Spleen (tissue), 11 donors: ENCODE measurements around the gene CITED4. TPM values are rescaled to one million over a fixed set of nuclear protein-coding genes. Genes with fewer than 3 reads are reported as not detected.

Source experiments
- DNase-seq: peaks from one replicate; pipeline ENCODE4 v3.0.0-alpha.2; 2020
- H3K27ac ChIP-seq, 8 donors: fragments of 200-600 bp; sonication (generic) in 7 of 8; 1 replicate in 4 of 8; 2 replicates in 4 of 8; pipeline versions ENCODE4 v1.5.0 to v1.8.0; 2016 to 2021; ENCODE audit warnings: inconsistent platforms in 4 of 8, mild to moderate bottlenecking in 4 of 8, moderate library complexity in 1 of 8
- H3K27me3 ChIP-seq, 7 donors: fragments of 200-600 bp; sonication (generic) in 6 of 7; replicated peaks in 1 of 7; 1 replicate in 4 of 7; 2 replicates in 3 of 7; pipeline versions ENCODE4 v1.5.0 to v1.8.0; 2016 to 2021; ENCODE audit warnings: inconsistent platforms in 3 of 7, mild to moderate bottlenecking in 1 of 7
- H3K36me3 ChIP-seq, 6 donors: fragments of 200-600 bp; sonication (generic) in 5 of 6; 1 replicate in 4 of 6; 2 replicates in 2 of 6; pipeline versions ENCODE4 v1.5.0 to v1.8.0; 2016 to 2021; ENCODE audit warnings: inconsistent platforms in 2 of 6
- H3K4me1 ChIP-seq, 6 donors: fragments of 200-600 bp; sonication (generic) in 5 of 6; 1 replicate in 3 of 6; 2 replicates in 3 of 6; pipeline versions ENCODE4 v1.5.0 to v1.8.0; 2016 to 2021; ENCODE audit warnings: inconsistent platforms in 3 of 6
- H3K4me3 ChIP-seq, 8 donors: fragments of 200-600 bp; sonication (generic) in 7 of 8; 1 replicate in 4 of 8; 2 replicates in 4 of 8; pipeline versions ENCODE4 v1.5.0 to v1.8.0; 2016 to 2021; ENCODE audit warnings: inconsistent platforms in 4 of 8, mild to moderate bottlenecking in 4 of 8, moderate library complexity in 2 of 8
- H3K9me3 ChIP-seq, 8 donors: fragments of 200-600 bp; sonication (generic) in 7 of 8; 1 replicate in 4 of 8; 2 replicates in 4 of 8; pipeline versions ENCODE4 v1.5.0 to v1.8.0; 2016 to 2021; ENCODE audit warnings: inconsistent platforms in 4 of 8
- POLR2A ChIP-seq, 3 donors: fragments of 450-650 bp; IDR thresholded peaks; one replicate each; pipeline ENCODE4 v1.5.1; 2017; ENCODE audit warnings: antibody characterized with exemption in 3 of 3, mild to moderate bottlenecking in 1 of 3
- POLR2AphosphoS5 ChIP-seq, 3 donors: sonication (generic); formaldehyde crosslinking; IDR thresholded peaks; one replicate each; pipeline ENCODE4 v1.5.1; 2017; ENCODE audit warnings: antibody characterized with exemption in 3 of 3
- WGBS, 5 donors: extraction: QIAGEN DNeasy Blood & Tissue Kit in 3 of 5; methylation state at CpG; one replicate each; pipeline versions ENCODE4 v1.1.5 to v1.1.7; 2013 to 2018; 5-methylcytosine and 5-hydroxymethylcytosine counted together
- intact Hi-C: fragments of 100-400 bp; cut with DNase I; formaldehyde crosslinking; loops from one replicate; pipeline ENCODE4 v1.15.0; 2023; ENCODE audit warnings: low total_unique reads
- polyA plus RNA-seq, 3 donors: library from polyadenylated mRNA; stranded (reverse); fragments of 200-250 nt; gene quantifications; one replicate each; pipeline ENCODE4 v1.2.1, GENCODE V29; 2013
- total RNA-seq, 7 donors: library from RNA; depleted of rRNA in 3 of 7; stranded (reverse); fragments of >200 nt in 3 of 7; fragmentation: NEBNext Ultra II Directional in 4 of 7; extraction: Animal tissue kit (Norgen Biotek cat#: 25700) in 4 of 7; gene quantifications; one replicate each; pipeline versions ENCODE4 v1.1.0 to v1.2.1, GENCODE V29; 2016 to 2021
- TF ChIP-seq, protein P1 (sequence below), 11 experiments: fragments of 200-600 bp in 7 of 11; fragments of 450-650 bp in 4 of 11; sonication (generic) in 4 of 11; IDR thresholded peaks in 8 of 11; conservative IDR thresholded peaks in 3 of 11; 1 replicate in 7 of 11; 2 replicates in 4 of 11; pipeline versions ENCODE4 v1.4.0 to v1.8.0; 2016 to 2021; ENCODE audit warnings: antibody characterized with exemption in 11 of 11, inconsistent platforms in 4 of 11, mild to moderate bottlenecking in 1 of 11
- donor health status: healthy with polysubstance abuse.
- donor health status: DM: no; HTN: no; CAD: no; lungs with moderate emphysema.
- donor health status: DM: no; HTN: no; CAD: no.
- donor health status: Bipolar disorder and iron deficiency.
- donor health status: healthy.
- donor health status: DM: no; HTN: no; CAD: no.
- donor health status: DM: yes; HTN: yes; CAD: no.

Gene CITED4
- total and polyA plus RNA-seq, 10 donors: 10.0 to 98.8 (median 46.8) TPM

DNA sequence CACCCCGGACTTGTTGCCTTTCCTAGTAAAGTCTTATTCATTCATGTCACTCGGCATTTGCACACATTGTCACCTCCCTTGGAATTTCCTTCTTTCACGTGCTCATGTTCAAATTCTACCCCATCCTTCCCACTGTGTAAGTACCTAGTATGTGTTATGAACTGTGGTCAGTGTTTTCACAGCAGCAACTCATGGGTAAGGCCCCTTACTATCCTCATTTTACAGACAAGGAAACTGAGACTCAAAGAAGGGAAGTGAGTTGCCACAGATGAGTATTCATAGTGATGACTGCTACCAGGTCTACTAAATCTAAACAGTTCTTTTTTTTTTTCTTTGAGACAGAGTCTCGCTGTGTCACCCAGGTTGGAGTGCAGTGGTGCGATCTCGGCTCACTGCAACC lies 10.5 kb downstream of the CITED4 start:
- WGBS, 5 donors: 61 to 93% (median 77%) methylated on average over 6 of the region's 6 CpGs
- H3K9me3 ChIP-seq: no peaks in the 10 kb centered on the region
- intact Hi-C loops: loop anchor here (2.0 kb wide), 1 partner anchor 239 kb away; no protein-coding TSS in a partner anchor
- H3K27me3 ChIP-seq: no peaks in the 10 kb centered on the region
- H3K27ac ChIP-seq: no peak overlapping the region
- no peaks in the 10 kb centered on the region for H3K36me3 ChIP-seq
- TF ChIP-seq POLR2A (IDR thresholded peaks at IDR 0.05): no peak
- TF ChIP-seq, protein P1, sequence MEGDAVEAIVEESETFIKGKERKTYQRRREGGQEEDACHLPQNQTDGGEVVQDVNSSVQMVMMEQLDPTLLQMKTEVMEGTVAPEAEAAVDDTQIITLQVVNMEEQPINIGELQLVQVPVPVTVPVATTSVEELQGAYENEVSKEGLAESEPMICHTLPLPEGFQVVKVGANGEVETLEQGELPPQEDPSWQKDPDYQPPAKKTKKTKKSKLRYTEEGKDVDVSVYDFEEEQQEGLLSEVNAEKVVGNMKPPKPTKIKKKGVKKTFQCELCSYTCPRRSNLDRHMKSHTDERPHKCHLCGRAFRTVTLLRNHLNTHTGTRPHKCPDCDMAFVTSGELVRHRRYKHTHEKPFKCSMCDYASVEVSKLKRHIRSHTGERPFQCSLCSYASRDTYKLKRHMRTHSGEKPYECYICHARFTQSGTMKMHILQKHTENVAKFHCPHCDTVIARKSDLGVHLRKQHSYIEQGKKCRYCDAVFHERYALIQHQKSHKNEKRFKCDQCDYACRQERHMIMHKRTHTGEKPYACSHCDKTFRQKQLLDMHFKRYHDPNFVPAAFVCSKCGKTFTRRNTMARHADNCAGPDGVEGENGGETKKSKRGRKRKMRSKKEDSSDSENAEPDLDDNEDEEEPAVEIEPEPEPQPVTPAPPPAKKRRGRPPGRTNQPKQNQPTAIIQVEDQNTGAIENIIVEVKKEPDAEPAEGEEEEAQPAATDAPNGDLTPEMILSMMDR (IDR thresholded peaks at IDR 0.05 in 8 of 11, conservative IDR thresholded peaks at IDR 0.05 in 3 of 11): no peak
- no peak for TF ChIP-seq POLR2AphosphoS5 (IDR thresholded peaks at IDR 0.05)
- no peak overlapping the region for H3K4me3 ChIP-seq
- peaks cover 0 to 21% (median 11%) of the 10 kb centered on the region in 6 donors for H3K4me1 ChIP-seq
- no peak for DNase-seq

DNA sequence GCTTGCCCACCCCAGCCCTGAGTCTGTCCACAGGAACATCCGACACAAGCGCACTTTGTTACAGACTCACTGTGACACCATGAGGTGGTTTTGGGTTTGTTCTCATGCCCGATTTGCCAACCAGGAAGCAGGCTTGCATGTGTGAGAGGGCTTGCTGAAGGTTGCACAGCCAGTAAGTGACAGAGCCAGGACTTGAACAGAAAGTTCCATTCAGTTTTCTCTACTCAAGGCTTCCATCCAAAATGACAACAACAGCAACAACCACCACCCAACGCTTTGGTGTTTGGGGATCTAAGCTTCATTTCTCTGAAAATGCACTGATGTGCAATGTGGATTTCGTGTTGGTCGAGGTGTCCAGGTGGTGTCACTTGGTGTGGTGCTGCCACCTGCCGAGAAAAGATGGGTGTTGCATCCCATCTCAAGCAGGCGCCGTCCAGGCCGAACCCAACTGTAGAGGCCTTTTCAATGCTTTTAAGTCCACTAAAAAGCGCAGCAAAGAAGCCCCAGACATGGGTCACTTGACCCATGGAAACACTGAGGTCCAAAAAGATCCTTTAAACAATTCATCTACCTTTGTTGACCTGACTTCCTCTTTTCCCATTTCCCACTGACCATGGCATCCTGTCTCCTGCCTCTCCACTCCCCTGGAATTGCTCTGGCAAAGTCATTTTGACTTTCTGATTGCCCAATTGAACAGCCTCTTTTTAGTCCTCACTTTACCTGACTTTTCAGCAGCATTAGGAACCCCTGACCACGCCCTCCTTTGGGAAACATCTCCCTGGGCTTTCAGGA lies 12.2 kb downstream of the CITED4 start:
- Histone ChIP-seq H3K27me3 (no peaks in the 10 kb centered on the region), H3K4me3 (peak overlapping the region in 1 of 8 donors; percentile 35), H3K27ac (peak overlapping the region in 2 of 8 donors; percentile 8 to 12), H3K36me3 (no peaks in the 10 kb centered on the region), H3K9me3 (no peaks in the 10 kb centered on the region), H3K4me1 (peaks cover 0 to 26% (median 15%) of the 10 kb centered on the region in 6 donors)
- TF ChIP-seq POLR2AphosphoS5 (IDR thresholded peaks at IDR 0.05) (no peak), POLR2A (IDR thresholded peaks at IDR 0.05) (no peak)
- TF ChIP-seq, protein P1 (IDR thresholded peaks at IDR 0.05 in 8 of 11, conservative IDR thresholded peaks at IDR 0.05 in 3 of 11): peak; percentile 90 to 98 (median 95)
- intact Hi-C loops: loop anchor here (2.0 to 5.0 kb wide), 3 partner anchors 78 to 237 kb away; no protein-coding TSS in a partner anchor
- DNase-seq: peak; percentile 92
- 6 to 12% (median 10%) methylated on average over 12 of the region's 12 CpGs for WGBS, 5 donors

DNA sequence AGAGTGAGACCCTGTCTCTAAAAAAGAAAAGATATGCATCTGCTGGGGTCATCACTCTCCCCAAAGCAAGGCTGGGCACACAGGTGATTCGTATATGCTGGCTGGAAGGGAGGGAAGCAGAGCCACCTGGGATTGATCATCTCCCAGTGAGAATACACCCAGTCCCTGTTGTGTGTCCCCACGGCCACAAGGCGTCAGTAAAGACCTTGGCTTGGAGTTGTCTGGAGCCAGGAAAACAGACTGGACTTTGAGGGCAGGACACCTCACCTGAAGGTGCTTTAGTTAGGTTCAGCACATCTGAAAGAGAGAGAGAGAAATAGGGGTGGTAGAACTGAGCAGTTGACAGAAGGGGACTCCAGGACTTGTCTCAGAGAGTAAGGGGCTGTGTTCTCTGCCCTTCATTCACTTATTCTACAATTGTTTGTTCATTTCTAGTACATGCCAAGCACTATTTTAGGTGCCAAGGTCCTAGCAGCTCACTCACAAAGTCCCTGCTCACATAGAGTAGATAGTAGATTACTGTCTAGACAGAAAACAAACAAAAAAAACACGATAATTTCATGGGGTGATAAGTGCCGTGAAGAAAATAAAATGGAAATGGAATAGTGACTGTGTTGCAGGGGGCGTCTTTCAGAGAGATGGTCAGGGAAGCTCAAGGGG lies 13.5 kb downstream of the CITED4 start:
- no peak overlapping the region for H3K27ac ChIP-seq
- WGBS, 5 donors: 62 to 73% (median 71%) methylated on average over 6 of the region's 6 CpGs
- no peak overlapping the region for H3K4me3 ChIP-seq
- DNase-seq: peak; percentile 71
- no peaks in the 10 kb centered on the region for H3K36me3 ChIP-seq
- TF ChIP-seq, protein P1 (IDR thresholded peaks at IDR 0.05 in 8 of 11, conservative IDR thresholded peaks at IDR 0.05 in 3 of 11): peak; percentile 41 to 84 (median 68)
- no peak for TF ChIP-seq POLR2A (IDR thresholded peaks at IDR 0.05)
- H3K27me3 ChIP-seq: no peaks in the 10 kb centered on the region
- intact Hi-C loops: loop anchor here (5.0 kb wide), 2 partner anchors 76 to 104 kb away; no protein-coding TSS in a partner anchor
- H3K4me1 ChIP-seq: peaks cover 0 to 31% (median 17%) of the 10 kb centered on the region in 6 donors
- no peaks in the 10 kb centered on the region for H3K9me3 ChIP-seq
